Measurements from ENCODE around the gene BIN1. TPM values are rescaled to one million over a fixed set of nuclear protein-coding genes. Genes with fewer than 3 reads are reported as not detected.

Gene BIN1
- polyA plus RNA-seq, 1 of the 3 experiments (the other 2 are of a cell fraction) = 40.3 TPM

DNA sequence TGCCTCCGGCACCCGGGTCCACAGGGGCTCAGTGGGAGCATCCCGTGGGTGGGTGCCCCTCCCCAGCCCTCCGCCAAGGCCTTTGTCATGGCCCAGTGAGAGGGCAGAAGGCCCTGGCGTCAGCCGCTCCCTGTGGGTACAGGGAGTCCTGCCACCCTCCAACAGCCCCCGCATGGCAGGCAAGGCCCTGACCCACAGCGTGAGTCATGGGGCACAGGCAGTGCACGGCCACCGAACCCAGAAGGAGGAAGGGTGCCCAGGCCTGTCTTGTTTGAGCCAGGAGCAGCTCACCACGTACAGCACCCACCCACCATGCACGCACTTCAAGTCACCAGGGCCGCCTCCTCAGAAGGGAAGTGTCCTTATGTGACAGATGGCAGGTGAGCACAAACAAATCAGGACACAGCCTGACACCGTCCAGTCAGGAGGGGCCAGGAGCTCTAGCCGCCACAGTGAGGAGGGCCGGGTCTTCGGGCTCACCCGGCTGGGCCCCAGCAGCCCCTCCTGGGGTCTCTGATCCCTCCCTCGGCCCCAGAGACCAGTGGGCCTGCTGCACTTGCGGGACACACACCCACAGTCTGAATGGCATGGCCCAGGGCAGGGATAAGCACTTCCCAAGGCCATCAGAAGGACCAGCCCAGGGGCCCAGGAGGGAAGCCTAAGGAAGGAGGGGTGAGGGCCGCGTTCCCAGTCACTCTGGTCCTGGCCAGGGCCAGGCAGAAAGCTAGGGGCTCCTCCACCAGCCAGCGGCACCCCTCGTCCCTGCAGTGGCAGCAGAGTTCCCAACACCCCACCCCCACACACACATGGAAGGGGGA is 25.8 kb downstream of the BIN1 start:
- H3K79me2 ChIP-seq (ENCODE audit: insufficient read depth) = no peaks in the 10 kb centered on the region; the same call in none of the 2 replicates
- TF ChIP-seq EZH2phosphoT487 (IDR thresholded peaks at IDR 0.05; ENCODE audit: borderline replicate concordance, low read depth) (no peak), NFIC (IDR thresholded peaks at IDR 0.05; ENCODE audit: borderline replicate concordance) (no peak)
- 0 out of 2 replicates have a peak, but pooled peaks cover 10% of the 10 kb centered on the region for H4K20me1 ChIP-seq (ENCODE audit: insufficient read depth)
- 86% methylated on average over 6 of the region's 24 CpGs for WGBS (ENCODE audit: low lambda C conversion rate)
- ChIA-PET POLR2A (no interaction called here), CTCF (interaction anchor here (1.1 to 6.2 kb wide), 3 partner anchors 13 to 31 kb away, joined by 3 to 32 read pairs (median 4); no protein-coding TSS in a partner anchor)
- H3K4me3 ChIP-seq (ENCODE audit: low read depth in 2 of 2, low read length in 1 of 2) = no peak overlapping the region
- H3K9ac ChIP-seq = no peak overlapping the region
- no peaks in the 10 kb centered on the region for H3K36me3 ChIP-seq (replicated peaks in 1 of 2; ENCODE audit: control insufficient read depth in 1 of 2, insufficient read depth in 2 of 2, low read length in 1 of 2)
- no peaks in the 10 kb centered on the region for H3K9me3 ChIP-seq
- H3K4me2 ChIP-seq = no peak overlapping the region
- H3K27me3 ChIP-seq (ENCODE audit: insufficient read depth) = no peaks in the 10 kb centered on the region
- H3F3A ChIP-seq (replicated peaks; ENCODE audit: insufficient read depth) = peaks cover 4% of the 10 kb centered on the region
- DNase-seq = no peak
- no peaks in the 10 kb centered on the region for H3K9me2 ChIP-seq
- H2AFZ ChIP-seq (ENCODE audit: low read depth) = no peak overlapping the region
- peaks cover 5 to 46% of the 10 kb centered on the region in 2 experiments; a peak in 2 of 4 replicates for H3K4me1 ChIP-seq (ENCODE audit: control insufficient read depth in 1 of 2, insufficient read depth in 2 of 2, low read depth in 1 of 2, low read length in 1 of 2)
- H3K27ac ChIP-seq (ENCODE audit: low read depth in 2 of 2, low read length in 1 of 2) = no peak overlapping the region; a peak in 1 of 4 replicates

DNA sequence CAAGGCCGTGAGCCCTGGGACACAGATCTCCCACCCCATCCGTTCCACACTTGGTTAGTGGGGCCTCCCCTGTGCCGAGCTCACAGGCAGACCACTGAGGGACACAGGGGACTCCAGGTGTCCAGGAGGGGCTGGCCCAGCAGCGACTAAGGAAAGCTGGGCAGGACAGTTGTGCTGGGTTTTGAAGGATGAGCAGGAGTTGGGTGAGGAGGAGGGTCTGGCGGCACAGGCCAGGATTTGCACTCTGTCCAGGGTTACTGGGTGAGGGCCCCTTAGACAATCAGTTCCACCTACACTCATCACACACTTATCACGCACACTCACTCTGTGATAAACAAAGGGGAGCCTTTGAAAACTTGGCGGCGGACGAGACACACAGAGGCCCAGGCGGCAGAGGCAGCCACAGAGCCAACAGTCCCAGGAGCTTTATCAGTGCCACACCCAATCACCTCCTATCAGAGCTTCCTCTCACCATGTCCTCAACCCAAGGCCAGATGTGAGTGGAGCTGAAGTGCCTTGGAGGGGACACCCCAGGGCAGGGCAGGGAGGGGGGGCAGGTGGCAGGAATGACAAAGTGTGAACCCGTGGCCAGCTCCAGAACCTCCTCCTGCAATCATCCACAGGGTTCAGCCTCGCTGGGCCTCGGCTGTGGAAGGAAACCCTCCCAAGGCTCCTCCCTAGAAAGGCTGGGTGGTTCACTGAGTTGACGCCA is 26.6 kb downstream of the BIN1 start:
- peaks cover 4% of the 10 kb centered on the region for H3F3A ChIP-seq (replicated peaks; ENCODE audit: insufficient read depth)
- H3K4me3 ChIP-seq (ENCODE audit: low read depth in 2 of 2, low read length in 1 of 2) = no peak overlapping the region
- no peaks in the 10 kb centered on the region for H3K9me3 ChIP-seq
- no peak overlapping the region for H2AFZ ChIP-seq (ENCODE audit: low read depth)
- H3K4me1 ChIP-seq (ENCODE audit: control insufficient read depth in 1 of 2, insufficient read depth in 2 of 2, low read depth in 1 of 2, low read length in 1 of 2) = peaks cover 5 to 41% of the 10 kb centered on the region in 2 experiments; a peak in 2 of 4 replicates
- no peak overlapping the region for H3K4me2 ChIP-seq
- no peaks in the 10 kb centered on the region for H3K36me3 ChIP-seq (replicated peaks in 1 of 2; ENCODE audit: control insufficient read depth in 1 of 2, insufficient read depth in 2 of 2, low read length in 1 of 2)
- no peak for DNase-seq
- no peaks in the 10 kb centered on the region for H3K27me3 ChIP-seq (ENCODE audit: insufficient read depth)
- no peak overlapping the region for H3K27ac ChIP-seq (ENCODE audit: low read depth in 2 of 2, low read length in 1 of 2)
- 0 out of 2 replicates have a peak, but pooled peaks cover 10% of the 10 kb centered on the region for H4K20me1 ChIP-seq (ENCODE audit: insufficient read depth)
- no peaks in the 10 kb centered on the region; the same call in none of the 2 replicates for H3K79me2 ChIP-seq (ENCODE audit: insufficient read depth)
- ChIA-PET CTCF (interaction anchor here (0.8 to 6.2 kb wide), 3 partner anchors 12 to 31 kb away, joined by 3 to 32 read pairs (median 3); no protein-coding TSS in a partner anchor), POLR2A (no interaction called here)
- 91% methylated on average over 11 of the region's 14 CpGs for WGBS (ENCODE audit: low lambda C conversion rate)
- H3K9ac ChIP-seq = no peak overlapping the region
- no peaks in the 10 kb centered on the region for H3K9me2 ChIP-seq
- TF ChIP-seq EP300 (IDR thresholded peaks at IDR 0.05; ENCODE audit: borderline replicate concordance in 1 of 2, low read depth in 1 of 2, low read length in 1 of 2) = no peak
- TF ChIP-seq NFIC (IDR thresholded peaks at IDR 0.05; ENCODE audit: borderline replicate concordance) = no peak
- TF ChIP-seq, protein P1, sequence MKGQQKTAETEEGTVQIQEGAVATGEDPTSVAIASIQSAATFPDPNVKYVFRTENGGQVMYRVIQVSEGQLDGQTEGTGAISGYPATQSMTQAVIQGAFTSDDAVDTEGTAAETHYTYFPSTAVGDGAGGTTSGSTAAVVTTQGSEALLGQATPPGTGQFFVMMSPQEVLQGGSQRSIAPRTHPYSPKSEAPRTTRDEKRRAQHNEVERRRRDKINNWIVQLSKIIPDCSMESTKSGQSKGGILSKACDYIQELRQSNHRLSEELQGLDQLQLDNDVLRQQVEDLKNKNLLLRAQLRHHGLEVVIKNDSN (IDR thresholded peaks at IDR 0.05; ENCODE audit: borderline replicate concordance, low read depth) = no peak
- no peak for TF ChIP-seq YY1 (IDR thresholded peaks at IDR 0.05; ENCODE audit: low read depth)
- TF ChIP-seq, protein P2, sequence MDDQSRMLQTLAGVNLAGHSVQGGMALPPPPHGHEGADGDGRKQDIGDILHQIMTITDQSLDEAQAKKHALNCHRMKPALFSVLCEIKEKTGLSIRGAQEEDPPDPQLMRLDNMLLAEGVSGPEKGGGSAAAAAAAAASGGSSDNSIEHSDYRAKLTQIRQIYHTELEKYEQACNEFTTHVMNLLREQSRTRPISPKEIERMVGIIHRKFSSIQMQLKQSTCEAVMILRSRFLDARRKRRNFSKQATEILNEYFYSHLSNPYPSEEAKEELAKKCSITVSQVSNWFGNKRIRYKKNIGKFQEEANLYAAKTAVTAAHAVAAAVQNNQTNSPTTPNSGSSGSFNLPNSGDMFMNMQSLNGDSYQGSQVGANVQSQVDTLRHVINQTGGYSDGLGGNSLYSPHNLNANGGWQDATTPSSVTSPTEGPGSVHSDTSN (IDR thresholded peaks at IDR 0.05) = no peak
- no peak for TF ChIP-seq SIN3A (IDR thresholded peaks at IDR 0.05; ENCODE audit: borderline replicate concordance, low read depth, low read length)
- TF ChIP-seq, protein P3, sequence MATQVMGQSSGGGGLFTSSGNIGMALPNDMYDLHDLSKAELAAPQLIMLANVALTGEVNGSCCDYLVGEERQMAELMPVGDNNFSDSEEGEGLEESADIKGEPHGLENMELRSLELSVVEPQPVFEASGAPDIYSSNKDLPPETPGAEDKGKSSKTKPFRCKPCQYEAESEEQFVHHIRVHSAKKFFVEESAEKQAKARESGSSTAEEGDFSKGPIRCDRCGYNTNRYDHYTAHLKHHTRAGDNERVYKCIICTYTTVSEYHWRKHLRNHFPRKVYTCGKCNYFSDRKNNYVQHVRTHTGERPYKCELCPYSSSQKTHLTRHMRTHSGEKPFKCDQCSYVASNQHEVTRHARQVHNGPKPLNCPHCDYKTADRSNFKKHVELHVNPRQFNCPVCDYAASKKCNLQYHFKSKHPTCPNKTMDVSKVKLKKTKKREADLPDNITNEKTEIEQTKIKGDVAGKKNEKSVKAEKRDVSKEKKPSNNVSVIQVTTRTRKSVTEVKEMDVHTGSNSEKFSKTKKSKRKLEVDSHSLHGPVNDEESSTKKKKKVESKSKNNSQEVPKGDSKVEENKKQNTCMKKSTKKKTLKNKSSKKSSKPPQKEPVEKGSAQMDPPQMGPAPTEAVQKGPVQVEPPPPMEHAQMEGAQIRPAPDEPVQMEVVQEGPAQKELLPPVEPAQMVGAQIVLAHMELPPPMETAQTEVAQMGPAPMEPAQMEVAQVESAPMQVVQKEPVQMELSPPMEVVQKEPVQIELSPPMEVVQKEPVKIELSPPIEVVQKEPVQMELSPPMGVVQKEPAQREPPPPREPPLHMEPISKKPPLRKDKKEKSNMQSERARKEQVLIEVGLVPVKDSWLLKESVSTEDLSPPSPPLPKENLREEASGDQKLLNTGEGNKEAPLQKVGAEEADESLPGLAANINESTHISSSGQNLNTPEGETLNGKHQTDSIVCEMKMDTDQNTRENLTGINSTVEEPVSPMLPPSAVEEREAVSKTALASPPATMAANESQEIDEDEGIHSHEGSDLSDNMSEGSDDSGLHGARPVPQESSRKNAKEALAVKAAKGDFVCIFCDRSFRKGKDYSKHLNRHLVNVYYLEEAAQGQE (IDR thresholded peaks at IDR 0.05; ENCODE audit: low read depth, low read length) = no peak
- TF ChIP-seq, protein P4, sequence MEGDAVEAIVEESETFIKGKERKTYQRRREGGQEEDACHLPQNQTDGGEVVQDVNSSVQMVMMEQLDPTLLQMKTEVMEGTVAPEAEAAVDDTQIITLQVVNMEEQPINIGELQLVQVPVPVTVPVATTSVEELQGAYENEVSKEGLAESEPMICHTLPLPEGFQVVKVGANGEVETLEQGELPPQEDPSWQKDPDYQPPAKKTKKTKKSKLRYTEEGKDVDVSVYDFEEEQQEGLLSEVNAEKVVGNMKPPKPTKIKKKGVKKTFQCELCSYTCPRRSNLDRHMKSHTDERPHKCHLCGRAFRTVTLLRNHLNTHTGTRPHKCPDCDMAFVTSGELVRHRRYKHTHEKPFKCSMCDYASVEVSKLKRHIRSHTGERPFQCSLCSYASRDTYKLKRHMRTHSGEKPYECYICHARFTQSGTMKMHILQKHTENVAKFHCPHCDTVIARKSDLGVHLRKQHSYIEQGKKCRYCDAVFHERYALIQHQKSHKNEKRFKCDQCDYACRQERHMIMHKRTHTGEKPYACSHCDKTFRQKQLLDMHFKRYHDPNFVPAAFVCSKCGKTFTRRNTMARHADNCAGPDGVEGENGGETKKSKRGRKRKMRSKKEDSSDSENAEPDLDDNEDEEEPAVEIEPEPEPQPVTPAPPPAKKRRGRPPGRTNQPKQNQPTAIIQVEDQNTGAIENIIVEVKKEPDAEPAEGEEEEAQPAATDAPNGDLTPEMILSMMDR (IDR thresholded peaks at IDR 0.05) = no peak
- TF ChIP-seq, protein P5, sequence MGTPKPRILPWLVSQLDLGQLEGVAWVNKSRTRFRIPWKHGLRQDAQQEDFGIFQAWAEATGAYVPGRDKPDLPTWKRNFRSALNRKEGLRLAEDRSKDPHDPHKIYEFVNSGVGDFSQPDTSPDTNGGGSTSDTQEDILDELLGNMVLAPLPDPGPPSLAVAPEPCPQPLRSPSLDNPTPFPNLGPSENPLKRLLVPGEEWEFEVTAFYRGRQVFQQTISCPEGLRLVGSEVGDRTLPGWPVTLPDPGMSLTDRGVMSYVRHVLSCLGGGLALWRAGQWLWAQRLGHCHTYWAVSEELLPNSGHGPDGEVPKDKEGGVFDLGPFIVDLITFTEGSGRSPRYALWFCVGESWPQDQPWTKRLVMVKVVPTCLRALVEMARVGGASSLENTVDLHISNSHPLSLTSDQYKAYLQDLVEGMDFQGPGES (IDR thresholded peaks at IDR 0.05; ENCODE audit: low read depth, low read length) = no peak
- TF ChIP-seq RCOR1 (IDR thresholded peaks at IDR 0.05; ENCODE audit: low read length) = no peak
- no peak for TF ChIP-seq ELF1 (IDR thresholded peaks at IDR 0.05)
- no peak for TF ChIP-seq NRF1 (IDR thresholded peaks at IDR 0.05; ENCODE audit: low read depth, low read length)
- TF ChIP-seq FOXJ3 (CRISPR knock-in tag; IDR thresholded peaks at IDR 0.05) = no peak
- no peak for TF ChIP-seq POLR2AphosphoS5 (IDR thresholded peaks at IDR 0.05; ENCODE audit: low read depth, low read length)
